Activated T-cell treated with anti-CD3 and anti-CD28 coated beads, Interleukin-2, amount 50 U/mL, for 48 hours (primary cell): Measurements from ENCODE around the gene NTRK3.
"Not testable (repeated sequence)": the region's sequence is repeated elsewhere in the genome, so short reads cannot be mapped to it uniquely, and the experiment has no call there.

Source experiments
- DNase-seq, 2 experiments: peaks; one replicate each; pipeline ENCODE4 v3.0.0-alpha.2; 2020

NTRK3 gene

GRCh38 chr15:88072133-88072532 lies 184.4 kb downstream of the NTRK3 start:
- DNase-seq = not testable (repeated sequence)

- no peak for DNase-seq
Observed at GRCh38 chr15:88071141-88071540, 185.4 kb downstream of the NTRK3 start.

- DNase-seq = no peak
Observed at GRCh38 chr15:88069561-88069960, 187.0 kb downstream of the NTRK3 start.

GRCh38 chr15:88067331-88067685 lies 189.2 kb downstream of the NTRK3 start:
- no peak for DNase-seq

- DNase-seq = no peak
Observed at GRCh38 chr15:88066636-88067330, 189.8 kb downstream of the NTRK3 start.

GRCh38 chr15:88061452-88061851 lies 195.1 kb downstream of the NTRK3 start:
- DNase-seq = no peak

DNA sequence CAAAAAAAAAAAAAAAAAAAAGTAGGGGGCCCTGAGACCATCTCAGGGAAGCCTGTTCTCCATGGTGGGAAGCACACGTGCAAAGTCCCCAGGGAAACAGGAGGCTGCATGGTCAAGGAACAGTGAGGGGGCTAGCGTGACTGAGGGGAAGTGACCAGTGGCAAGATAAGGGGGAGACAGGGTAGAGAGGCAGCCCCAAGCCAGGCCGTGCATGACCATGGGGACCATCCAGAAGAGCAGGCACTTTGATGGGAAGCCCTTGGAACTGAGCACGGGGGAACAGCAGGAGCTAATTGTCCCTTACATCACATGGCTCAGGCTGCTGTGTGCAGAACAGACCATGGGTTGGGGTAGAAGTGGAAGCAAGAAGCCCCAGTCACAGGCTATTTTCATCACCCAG lies 196.2 kb downstream of the NTRK3 start:
- no peak for DNase-seq

GRCh38 chr15:88057836-88058235 lies 198.7 kb downstream of the NTRK3 start:
- no peak for DNase-seq

GRCh38 chr15:88049506-88049905 lies 207.0 kb downstream of the NTRK3 start:
- no peak for DNase-seq

DNA sequence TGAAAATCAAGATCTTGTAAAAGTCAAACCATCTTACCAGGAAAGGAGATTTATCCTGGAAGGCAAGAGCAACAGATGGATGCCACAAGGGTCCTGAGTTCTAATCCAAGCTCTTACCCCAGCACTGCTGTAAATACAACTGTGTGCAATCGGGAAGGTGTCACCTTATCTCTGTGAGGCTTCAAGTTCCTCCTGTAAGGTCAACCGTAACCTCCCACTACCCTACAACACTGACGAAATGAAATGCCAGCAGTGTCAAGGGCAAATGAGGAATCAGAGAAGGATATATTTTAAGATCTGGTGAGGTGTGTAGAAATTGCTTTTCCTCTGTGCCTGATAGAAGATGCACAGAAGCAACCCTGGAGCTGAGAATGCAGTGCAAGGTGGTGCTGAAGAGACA lies 207.8 kb downstream of the NTRK3 start:
- no peak for DNase-seq

DNA sequence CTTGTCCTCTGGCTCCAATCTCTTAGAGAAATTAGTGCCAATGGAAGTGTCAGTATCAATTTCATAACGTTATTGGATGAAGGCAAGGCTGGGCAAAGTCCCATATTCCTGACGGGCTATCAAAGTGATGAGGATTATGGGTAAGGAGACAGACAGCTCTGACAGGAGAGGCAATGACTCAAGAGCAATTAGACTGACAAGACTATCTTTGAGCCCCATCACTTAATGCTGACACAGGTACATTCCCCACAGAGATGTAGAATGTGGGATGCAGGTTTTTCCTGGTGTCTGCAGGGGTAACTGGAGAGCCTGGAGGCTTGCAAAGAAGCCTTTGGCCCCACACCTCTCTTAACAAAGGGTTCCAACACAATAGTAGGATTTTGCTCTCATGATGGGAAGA lies 208.3 kb downstream of the NTRK3 start:
- DNase-seq = no peak

DNA sequence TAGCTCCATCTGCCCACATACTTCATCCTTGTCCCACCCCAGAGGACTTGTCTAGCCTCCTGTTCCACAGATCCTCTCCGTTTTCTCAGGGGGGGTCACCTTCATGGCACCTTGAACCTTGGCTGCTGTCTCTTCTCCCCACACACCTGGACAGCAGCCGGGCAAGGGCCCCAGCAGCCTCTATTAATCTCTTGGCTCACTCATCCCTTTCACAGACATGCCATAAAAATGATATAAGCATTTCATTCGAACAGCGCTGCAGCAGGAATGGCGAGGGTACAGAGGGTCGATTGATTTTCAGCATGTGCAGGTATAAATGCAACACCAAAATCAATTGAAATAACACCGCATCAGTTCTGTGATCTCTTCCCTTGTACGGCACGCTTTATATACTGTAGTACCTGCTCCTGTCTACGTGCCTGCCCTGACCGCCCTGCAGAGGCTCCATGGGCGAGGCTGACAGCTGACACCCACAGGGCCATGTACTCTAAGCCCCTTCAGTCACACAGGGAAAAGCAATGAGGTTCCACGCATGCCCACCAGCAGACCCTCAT lies 209.9 kb downstream of the NTRK3 start:
- no peak for DNase-seq

DNA sequence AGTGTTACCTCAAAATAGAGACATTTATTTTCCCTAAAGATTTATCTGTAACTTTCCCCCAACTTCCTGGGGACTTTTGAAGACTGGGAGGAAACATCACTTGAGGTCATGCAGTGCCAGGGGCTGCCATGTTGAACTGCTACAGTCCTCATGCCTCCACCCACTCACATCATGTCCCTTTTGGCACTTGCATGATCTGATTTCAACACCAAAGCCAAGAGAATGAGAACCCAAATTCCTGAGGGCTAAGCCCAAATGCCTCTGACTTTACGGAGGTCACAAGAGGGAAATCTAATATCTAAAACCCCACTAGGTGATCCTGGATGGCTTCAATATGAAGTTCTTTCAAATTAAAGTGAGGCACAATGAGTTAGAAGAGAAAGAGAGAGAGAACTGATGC lies 213.1 kb downstream of the NTRK3 start:
- DNase-seq = no peak

GRCh38 chr15:88042047-88042446 lies 214.5 kb downstream of the NTRK3 start:
- DNase-seq = no peak

DNA sequence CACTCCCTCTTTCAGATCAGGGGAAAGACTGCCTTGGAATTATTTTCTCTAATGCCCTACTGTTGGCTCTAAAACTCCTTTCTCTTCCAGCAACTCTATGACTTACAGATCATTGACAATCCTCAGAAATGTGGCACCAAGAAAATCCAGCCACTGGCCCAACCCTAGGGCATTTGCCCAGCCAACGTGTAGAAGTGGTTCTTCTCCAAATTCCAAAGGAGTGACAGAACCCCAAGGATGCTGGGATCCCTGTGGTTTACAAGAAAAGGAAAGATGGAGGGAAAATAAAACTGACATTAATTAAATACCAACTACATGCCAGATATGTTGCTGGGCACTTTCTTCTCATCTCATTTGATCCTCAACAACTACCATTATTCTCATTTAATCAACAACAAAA lies 216.0 kb downstream of the NTRK3 start:
- no peak for DNase-seq

GRCh38 chr15:88038261-88038660 lies 218.3 kb downstream of the NTRK3 start:
- DNase-seq = no peak

- no peak for DNase-seq
Observed at GRCh38 chr15:88036154-88036839, 220.2 kb downstream of the NTRK3 start.

- no peak for DNase-seq
Observed at GRCh38 chr15:88035381-88035780, 221.2 kb downstream of the NTRK3 start.

- not testable (repeated sequence) for DNase-seq
Observed at GRCh38 chr15:88033421-88033820, 223.1 kb downstream of the NTRK3 start.

GRCh38 chr15:88032787-88033186 lies 223.8 kb downstream of the NTRK3 start:
- DNase-seq = no peak

GRCh38 chr15:88031461-88031860 lies 225.1 kb downstream of the NTRK3 start:
- no peak for DNase-seq

DNA sequence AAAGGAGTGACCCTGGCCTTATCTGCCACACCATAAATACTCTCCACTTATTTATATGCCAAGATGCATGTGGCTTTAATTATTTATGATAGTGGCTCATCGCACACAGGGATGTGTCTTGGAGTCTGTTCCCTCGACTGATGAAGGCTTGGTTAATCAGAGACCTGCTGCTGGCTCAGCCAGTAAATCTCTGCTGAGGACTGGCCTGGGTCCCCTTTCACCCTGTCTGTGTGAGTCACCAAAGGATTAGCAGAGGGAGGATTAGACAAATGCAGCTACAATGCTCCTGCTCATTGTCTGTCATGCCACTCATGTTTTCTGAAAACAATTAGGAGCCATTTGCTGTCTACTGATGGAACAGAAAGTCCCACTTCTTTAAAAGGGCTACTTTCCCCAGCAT lies 226.8 kb downstream of the NTRK3 start:
- DNase-seq = no peak

DNA sequence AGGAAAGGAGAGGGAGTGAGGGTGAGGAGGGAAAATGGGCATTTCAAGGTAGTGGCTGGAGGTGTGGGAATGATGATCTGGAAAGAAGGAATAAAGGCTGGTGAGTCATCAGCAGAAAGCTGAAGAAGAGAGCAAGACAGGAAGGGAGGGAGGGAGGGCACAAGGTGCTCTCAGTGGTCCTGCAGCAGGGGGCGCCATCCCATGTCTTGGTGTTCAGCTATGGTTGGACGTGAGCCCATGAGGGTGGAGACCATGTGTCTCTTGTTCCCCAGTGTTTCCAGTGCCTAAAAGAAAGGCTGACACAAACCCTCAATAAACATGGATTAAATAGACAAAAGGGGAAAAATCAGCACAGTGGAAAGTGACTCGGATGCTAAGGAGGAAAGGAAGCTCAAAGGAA lies 228.5 kb downstream of the NTRK3 start:
- no peak for DNase-seq

GRCh38 chr15:88023914-88024313 lies 232.6 kb downstream of the NTRK3 start:
- no peak for DNase-seq

- DNase-seq = no peak
Observed at GRCh38 chr15:88022716-88023115, 233.8 kb downstream of the NTRK3 start.
